Activated T-cell treated with anti-CD3 and anti-CD28 coated beads, Interleukin-2, amount 50 U/mL, for 1 hour (primary cell): ENCODE data around the gene USP6.
"Not testable (repeated sequence)": the region's sequence is repeated elsewhere in the genome, so short reads cannot be mapped to it uniquely, and the experiment has no call there.

Experiments used
- DNase-seq: peaks from one replicate; pipeline ENCODE4 v3.0.0-alpha.2; 2020

Gene USP6

DNA sequence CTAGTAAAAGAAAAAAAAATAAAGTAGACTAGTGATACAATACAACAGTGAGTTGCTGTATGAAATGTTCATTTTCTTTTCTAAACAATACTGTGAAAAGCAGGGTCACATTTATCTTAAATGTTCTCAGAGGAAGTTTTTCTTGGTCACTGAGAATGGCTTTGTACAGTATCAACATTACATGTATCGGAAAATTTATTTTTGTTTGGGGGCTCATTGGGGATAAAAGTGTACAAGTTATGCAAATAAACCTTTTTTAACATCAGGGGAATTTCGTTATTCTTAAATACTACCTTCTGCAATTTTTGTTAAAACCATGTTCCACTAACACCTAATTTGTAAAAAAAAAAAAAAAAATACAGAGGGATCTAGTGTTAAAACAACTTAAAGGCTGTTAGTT, 84.5 kb downstream of the USP6 start:
- no peak for DNase-seq

DNA sequence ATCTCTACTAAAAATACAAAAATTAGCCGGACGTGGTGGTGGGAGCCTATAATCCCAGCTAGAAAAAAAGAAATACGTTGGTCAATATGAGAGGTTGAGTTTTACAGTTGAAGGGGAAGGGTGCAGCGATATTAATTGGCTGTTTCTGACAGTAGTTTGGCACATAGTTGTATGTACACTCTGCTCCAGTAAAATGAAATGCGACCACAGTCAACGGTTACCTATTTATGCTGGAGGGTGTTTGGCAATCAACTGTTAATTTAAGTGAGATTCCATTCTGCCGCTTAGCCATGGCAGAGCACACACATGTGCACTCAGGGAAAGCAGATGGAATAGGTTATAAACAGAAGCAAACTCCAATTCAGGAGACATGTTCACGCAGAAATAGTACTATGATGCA, 85.2 kb downstream of the USP6 start:
- no peak for DNase-seq

GRCh38 chr17:5203178-5203907, 87.5 kb downstream of the USP6 start:
- no peak for DNase-seq

GRCh38 chr17:5203908-5204294, 88.1 kb downstream of the USP6 start:
- no peak for DNase-seq

DNA sequence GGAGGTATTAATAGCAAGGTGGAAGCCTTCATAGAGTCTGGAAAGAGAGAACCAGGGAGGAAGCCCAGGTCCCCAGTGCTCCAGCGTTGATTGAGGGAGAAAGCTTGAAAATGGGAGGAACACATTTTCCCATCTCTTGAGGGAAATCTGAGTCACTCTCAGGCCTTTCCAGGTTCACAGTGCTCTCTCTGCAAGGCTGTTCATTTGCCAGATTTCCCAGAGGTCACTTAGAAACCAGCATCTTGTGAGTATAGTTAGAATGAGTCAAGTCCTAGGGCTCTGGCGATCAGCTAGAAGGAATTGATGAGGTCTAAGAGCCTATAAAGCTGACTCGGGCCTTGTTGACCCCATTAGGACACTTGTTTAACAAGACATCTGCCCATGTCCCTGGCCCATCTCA, 93.6 kb downstream of the USP6 start:
- no peak for DNase-seq

DNA sequence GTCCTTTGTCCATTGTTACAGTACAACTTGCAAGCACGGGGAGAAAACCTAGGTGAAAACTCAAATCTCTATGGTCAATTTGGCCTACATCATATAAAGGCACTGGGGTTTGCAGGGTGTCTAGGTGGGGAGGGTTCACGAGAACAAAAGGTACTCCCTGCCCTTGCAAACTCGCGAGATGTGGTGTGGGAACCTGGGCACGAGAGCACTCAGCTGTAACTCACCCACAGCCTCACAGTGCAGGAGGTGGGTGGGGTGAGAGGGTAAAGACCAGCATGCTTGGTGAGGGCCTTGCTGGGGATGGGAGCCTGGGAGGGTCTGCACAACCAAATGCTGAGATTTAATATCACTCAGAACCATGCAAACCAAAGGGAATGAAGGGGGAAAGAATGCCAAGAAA, 94.3 kb downstream of the USP6 start:
- DNase-seq: no peak

GRCh38 chr17:5210614-5211252, 94.9 kb downstream of the USP6 start:
- no peak for DNase-seq

GRCh38 chr17:5211458-5211857, 95.6 kb downstream of the USP6 start:
- no peak for DNase-seq

DNA sequence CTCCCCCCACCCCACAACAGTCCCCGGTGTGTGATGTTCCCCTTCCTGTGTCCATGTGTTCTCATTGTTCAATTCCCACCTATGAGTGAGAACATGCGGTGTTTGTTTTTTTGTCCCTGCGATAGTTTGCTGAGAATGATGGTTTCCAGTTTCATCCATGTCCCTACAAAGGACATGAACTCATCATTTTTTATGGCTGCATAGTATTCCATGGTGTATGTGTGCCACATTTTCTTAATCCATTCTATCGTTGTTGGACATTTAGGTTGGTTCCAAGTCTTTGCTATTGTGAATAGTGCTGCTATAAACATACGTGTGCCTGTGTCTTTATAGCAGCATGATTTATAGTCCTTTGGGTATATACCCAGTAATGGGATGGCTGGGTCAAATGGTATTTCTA, 101.7 kb downstream of the USP6 start:
- not testable (repeated sequence) for DNase-seq

DNA sequence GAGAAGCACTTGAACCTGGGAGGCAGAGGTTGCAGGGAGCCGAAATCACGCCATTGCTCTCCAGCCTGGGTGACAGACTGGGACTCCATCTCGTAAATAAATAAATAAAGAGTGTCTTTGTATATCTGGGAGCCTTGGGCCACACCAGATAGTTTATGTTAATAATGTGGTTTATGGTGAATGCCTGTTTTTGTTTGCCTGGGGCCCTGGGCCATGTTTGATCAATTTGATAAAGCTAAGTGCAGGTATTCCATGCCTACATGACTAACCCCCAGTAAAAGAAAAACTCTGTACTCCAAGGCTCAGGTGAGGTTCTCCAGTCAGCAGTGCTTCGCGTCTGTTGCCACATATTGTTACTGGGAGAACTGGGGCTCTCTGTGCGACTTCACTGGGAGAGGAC, 103.7 kb downstream of the USP6 start:
- no peak for DNase-seq

DNA sequence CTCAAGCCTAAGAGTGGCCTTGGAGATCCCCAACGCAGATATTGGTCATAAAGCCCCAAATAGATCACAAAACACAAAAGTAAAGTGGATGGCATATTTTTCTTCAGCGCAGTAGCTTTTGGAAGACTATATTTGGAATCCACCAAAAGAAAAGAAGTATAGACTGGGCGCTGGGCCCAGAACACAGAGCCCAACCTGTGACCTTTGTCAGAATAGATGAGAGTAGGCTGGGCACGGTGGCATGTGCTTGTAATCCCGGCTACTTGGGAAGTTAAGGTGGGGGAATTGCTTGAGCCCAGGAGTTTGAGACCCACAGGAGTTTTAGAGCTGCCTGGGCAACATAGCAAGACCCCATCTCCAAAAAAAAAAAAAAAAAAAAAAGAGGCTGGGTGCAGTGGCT, 104.2 kb downstream of the USP6 start:
- no peak for DNase-seq

- DNase-seq: not testable (repeated sequence)
Observed at GRCh38 chr17:5221912-5222311, 106.1 kb downstream of the USP6 start.
